ENCODE measurements around the gene AKAP13.

- TF ChIP-seq CTCF (IDR thresholded peaks at IDR 0.05): no peak
- TF ChIP-seq ZFX (IDR thresholded peaks at IDR 0.05; ENCODE audit: borderline replicate concordance): no peak
Observed at GRCh38 chr15:85539491-85539890, 159.1 kb downstream of the AKAP13 start.

Data from 22Rv1 (cell line).